Measurements from ENCODE around the gene IGF2R. TPM values are rescaled to one million over a fixed set of nuclear protein-coding genes. Genes with fewer than 3 reads are reported as not detected.

IGF2R gene
- total and polyA plus RNA-seq, 2 donors (not counting 1 experiment from before 2014, with no cell fraction given), result 9.5 to 53.3 TPM

DNA sequence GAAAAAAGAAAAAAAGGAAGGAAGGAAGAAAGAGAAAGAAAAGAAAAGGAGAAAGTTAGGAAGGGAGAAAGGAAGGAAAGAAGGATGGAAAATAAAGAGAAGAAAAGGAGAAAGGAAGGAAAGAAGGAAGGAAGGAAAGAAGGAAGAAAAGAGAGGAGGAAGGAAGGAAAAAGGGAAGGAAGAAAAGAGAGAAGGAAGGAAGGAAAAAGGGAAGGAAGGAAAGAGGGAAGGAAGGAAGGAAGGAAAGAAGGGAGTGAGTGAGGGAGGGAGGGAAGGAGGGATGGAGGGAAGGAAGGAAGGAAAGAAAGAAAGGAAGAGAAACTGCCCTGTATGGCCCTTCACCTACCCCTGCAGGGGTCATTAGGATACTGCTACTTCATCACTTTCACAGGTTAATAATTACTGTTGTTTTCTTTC is 12.9 kb upstream of the IGF2R start:
- Histone ChIP-seq H3K27me3 (replicated peaks in 1 of 4; ENCODE audit: control extremely low read depth in 1 of 4, control insufficient read depth in 3 of 4, insufficient read depth in 4 of 4, low read length in 3 of 4) (peaks cover 0 to 16% (median 2%) of the 10 kb centered on the region in 4 experiments), H2AFZ (ENCODE audit: insufficient read depth, low read depth, low read length, poor library complexity, severe bottlenecking) (no peak overlapping the region), H3K79me2 (ENCODE audit: control insufficient read depth, insufficient read depth, low read length) (no peaks in the 10 kb centered on the region), H4K20me1 (ENCODE audit: control insufficient read depth, insufficient read depth, low read length, poor library complexity, severe bottlenecking) (no peaks in the 10 kb centered on the region), H3K27ac (ENCODE audit: low read length in 2 of 2) (no peak overlapping the region), H3K4me2 (replicated peaks; ENCODE audit: low read depth, low read length, poor library complexity, severe bottlenecking) (no peak overlapping the region), H3K4me1 (ENCODE audit: control insufficient read depth in 2 of 2, insufficient read depth in 2 of 2, low read length in 2 of 2) (peaks cover 3 to 6% of the 10 kb centered on the region in 2 donors), H3K36me3 (replicated peaks in 1 of 2; ENCODE audit: control extremely low read depth in 1 of 2, control insufficient read depth in 1 of 2, extremely low read depth in 1 of 2, insufficient read depth in 2 of 2, low read length in 1 of 2) (no peaks in the 10 kb centered on the region), H3K4me3 (ENCODE audit: control extremely low read depth in 1 of 5, extremely low read depth in 1 of 5, insufficient read depth in 1 of 5, low read depth in 2 of 5, low read length in 4 of 5) (no peak overlapping the region), H3K9ac (ENCODE audit: low read length) (no peak overlapping the region), H3K9me3 (ENCODE audit: control extremely low read depth in 1 of 3, control insufficient read depth in 2 of 3, insufficient read depth in 1 of 3, low read length in 2 of 3) (no peaks in the 10 kb centered on the region)
- TF ChIP-seq, protein P1, sequence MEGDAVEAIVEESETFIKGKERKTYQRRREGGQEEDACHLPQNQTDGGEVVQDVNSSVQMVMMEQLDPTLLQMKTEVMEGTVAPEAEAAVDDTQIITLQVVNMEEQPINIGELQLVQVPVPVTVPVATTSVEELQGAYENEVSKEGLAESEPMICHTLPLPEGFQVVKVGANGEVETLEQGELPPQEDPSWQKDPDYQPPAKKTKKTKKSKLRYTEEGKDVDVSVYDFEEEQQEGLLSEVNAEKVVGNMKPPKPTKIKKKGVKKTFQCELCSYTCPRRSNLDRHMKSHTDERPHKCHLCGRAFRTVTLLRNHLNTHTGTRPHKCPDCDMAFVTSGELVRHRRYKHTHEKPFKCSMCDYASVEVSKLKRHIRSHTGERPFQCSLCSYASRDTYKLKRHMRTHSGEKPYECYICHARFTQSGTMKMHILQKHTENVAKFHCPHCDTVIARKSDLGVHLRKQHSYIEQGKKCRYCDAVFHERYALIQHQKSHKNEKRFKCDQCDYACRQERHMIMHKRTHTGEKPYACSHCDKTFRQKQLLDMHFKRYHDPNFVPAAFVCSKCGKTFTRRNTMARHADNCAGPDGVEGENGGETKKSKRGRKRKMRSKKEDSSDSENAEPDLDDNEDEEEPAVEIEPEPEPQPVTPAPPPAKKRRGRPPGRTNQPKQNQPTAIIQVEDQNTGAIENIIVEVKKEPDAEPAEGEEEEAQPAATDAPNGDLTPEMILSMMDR (IDR thresholded peaks at IDR 0.05), result peak; percentile 34
- TF ChIP-seq EZH2 (IDR thresholded peaks at IDR 0.05; ENCODE audit: borderline replicate concordance, insufficient read depth, low read depth, low read length, poor library complexity, severe bottlenecking), result no peak
- DNase-seq (no peak), ATAC-seq (ENCODE audit: low read depth) (no peak)
- intact Hi-C loops (cut with micrococcal nuclease), result no loop called here
- Mint-ChIP-seq H3K9me3 (ENCODE audit: insufficient read depth) (no peaks in the 10 kb centered on the region), H3K27me3 (peaks cover 18% of the 10 kb centered on the region), H3K4me1 (peaks cover 13% of the 10 kb centered on the region), H3K4me3 (no peak overlapping the region), H3K27ac (no peak overlapping the region)
- POLR2A ChIA-PET, result no interaction called here
- CTCF ChIA-PET, result interaction anchor here (1.3 kb wide), 1 partner anchor 15 kb away, joined by 3 read pairs; no protein-coding TSS in a partner anchor

DNA sequence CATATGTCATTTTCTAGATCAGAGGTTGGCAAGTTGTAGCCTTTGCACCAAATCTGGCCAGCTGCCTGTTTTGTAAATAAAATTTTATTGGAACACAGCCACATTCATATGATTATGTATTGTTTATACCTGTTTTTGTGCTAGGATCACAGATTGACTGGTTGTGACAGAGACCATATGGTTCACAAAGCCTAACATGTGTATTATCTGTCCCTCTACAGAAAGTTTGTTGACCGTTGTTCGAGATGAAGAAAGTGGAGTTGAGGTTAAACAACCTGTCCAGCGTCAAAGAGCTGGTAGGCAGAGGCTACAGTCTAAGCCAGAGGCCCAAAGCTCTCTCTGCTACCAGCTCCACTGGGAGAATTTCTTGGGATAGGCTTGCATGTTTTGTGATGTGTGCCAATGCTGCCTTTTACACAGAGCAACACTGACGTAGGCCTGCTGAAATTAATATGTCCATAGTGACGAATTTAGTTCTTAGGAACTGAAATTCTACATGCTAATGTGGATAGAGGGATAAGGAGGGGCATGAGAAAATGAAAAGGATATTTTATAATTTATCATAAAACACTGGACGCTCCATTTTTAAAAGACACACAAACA is 11.7 kb upstream of the IGF2R start:
- Histone ChIP-seq H4K20me1 (ENCODE audit: control insufficient read depth, insufficient read depth, low read length, poor library complexity, severe bottlenecking) (no peaks in the 10 kb centered on the region), H3K4me3 (ENCODE audit: control extremely low read depth in 1 of 5, extremely low read depth in 1 of 5, insufficient read depth in 1 of 5, low read depth in 2 of 5, low read length in 4 of 5) (no peak overlapping the region), H3K36me3 (replicated peaks in 1 of 2; ENCODE audit: control extremely low read depth in 1 of 2, control insufficient read depth in 1 of 2, extremely low read depth in 1 of 2, insufficient read depth in 2 of 2, low read length in 1 of 2) (no peaks in the 10 kb centered on the region), H3K9ac (ENCODE audit: low read length) (no peak overlapping the region), H3K27me3 (replicated peaks in 1 of 4; ENCODE audit: control extremely low read depth in 1 of 4, control insufficient read depth in 3 of 4, insufficient read depth in 4 of 4, low read length in 3 of 4) (peaks cover 0 to 10% (median 2%) of the 10 kb centered on the region in 4 experiments), H3K4me2 (replicated peaks; ENCODE audit: low read depth, low read length, poor library complexity, severe bottlenecking) (no peak overlapping the region), H3K27ac (ENCODE audit: low read length in 2 of 2) (no peak overlapping the region), H3K9me3 (ENCODE audit: control extremely low read depth in 1 of 3, control insufficient read depth in 2 of 3, insufficient read depth in 1 of 3, low read length in 2 of 3) (no peaks in the 10 kb centered on the region), H2AFZ (ENCODE audit: insufficient read depth, low read depth, low read length, poor library complexity, severe bottlenecking) (no peak overlapping the region), H3K79me2 (ENCODE audit: control insufficient read depth, insufficient read depth, low read length) (no peaks in the 10 kb centered on the region), H3K4me1 (ENCODE audit: control insufficient read depth in 2 of 2, insufficient read depth in 2 of 2, low read length in 2 of 2) (peaks cover 3 to 6% of the 10 kb centered on the region in 2 donors)
- Mint-ChIP-seq H3K4me3 (no peak overlapping the region), H3K4me1 (peaks cover 13% of the 10 kb centered on the region), H3K27me3 (peaks cover 8% of the 10 kb centered on the region), H3K27ac (no peak overlapping the region), H3K9me3 (ENCODE audit: insufficient read depth) (no peaks in the 10 kb centered on the region)
- CTCF ChIA-PET, result interaction anchor here (1.3 kb wide), 1 partner anchor 16 kb away, joined by 3 read pairs; no protein-coding TSS in a partner anchor
- WGBS (ENCODE audit: insufficient coverage), result 100% methylated on average over 3 of the region's 6 CpGs
- intact Hi-C loops (cut with micrococcal nuclease), result no loop called here
- no peak for TF ChIP-seq EZH2 (IDR thresholded peaks at IDR 0.05; ENCODE audit: borderline replicate concordance, insufficient read depth, low read depth, low read length, poor library complexity, severe bottlenecking)
- TF ChIP-seq, protein P1 (IDR thresholded peaks at IDR 0.05), result no peak
- ATAC-seq (ENCODE audit: low read depth) (no peak), DNase-seq (no peak)
- POLR2A ChIA-PET, result no interaction called here
